ENCODE data around the gene BCDIN3D. TPM values are rescaled to one million over a fixed set of nuclear protein-coding genes. Genes with fewer than 3 reads are reported as not detected.
"Not testable (repeated sequence)": the region's sequence is repeated elsewhere in the genome, so short reads cannot be mapped to it uniquely, and the experiment has no call there.

Gene BCDIN3D
- total RNA-seq, 1 experiment from 2014 or later, result 5.8 TPM

- H3K36me3 ChIP-seq, result no peaks in the 10 kb centered on the region
- H3K4me3 ChIP-seq, result no peak overlapping the region
- H3K9me3 ChIP-seq, result no peaks in the 10 kb centered on the region
- no peak for DNase-seq
- peaks cover 8% of the 10 kb centered on the region for H3K27me3 ChIP-seq
Observed at GRCh38 chr12:49880756-49881414, 38.0 kb upstream of the BCDIN3D start.

GRCh38 chr12:49879065-49879464, 36.2 kb upstream of the BCDIN3D start:
- not testable (repeated sequence) for H3K36me3 ChIP-seq, H3K27me3 ChIP-seq, H3K4me3 ChIP-seq, DNase-seq, H3K9me3 ChIP-seq

- DNase-seq, result no peak
- H3K4me3 ChIP-seq, result no peak overlapping the region
- no peaks in the 10 kb centered on the region for H3K9me3 ChIP-seq
- H3K27me3 ChIP-seq, result no peaks in the 10 kb centered on the region
- H3K36me3 ChIP-seq, result no peaks in the 10 kb centered on the region
Observed at GRCh38 chr12:49878021-49878420, 35.1 kb upstream of the BCDIN3D start.

DNA sequence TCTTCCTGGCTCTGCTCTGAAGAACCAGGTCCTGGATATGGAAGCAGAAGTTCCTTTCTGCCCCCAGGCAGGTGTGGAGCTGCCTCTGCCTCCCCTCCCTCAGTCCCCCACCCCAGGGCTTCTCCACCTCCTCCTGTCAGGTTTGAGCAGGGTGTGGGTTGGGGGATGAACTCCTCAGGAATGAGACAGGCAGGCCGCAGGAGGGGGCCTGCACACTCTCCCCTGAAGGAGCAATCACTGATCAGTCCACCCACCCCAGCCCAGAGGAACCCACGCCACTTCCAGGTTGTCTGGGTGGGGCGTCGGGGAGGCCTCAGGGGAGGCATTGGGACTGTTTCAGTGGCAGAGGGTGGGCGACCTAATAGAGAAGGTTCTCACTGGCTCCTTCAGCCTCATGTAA, 34.2 kb upstream of the BCDIN3D start:
- no peak overlapping the region for H3K4me3 ChIP-seq
- no peaks in the 10 kb centered on the region for H3K9me3 ChIP-seq
- no peaks in the 10 kb centered on the region for H3K36me3 ChIP-seq
- DNase-seq, result no peak
- H3K27me3 ChIP-seq, result no peaks in the 10 kb centered on the region

DNA sequence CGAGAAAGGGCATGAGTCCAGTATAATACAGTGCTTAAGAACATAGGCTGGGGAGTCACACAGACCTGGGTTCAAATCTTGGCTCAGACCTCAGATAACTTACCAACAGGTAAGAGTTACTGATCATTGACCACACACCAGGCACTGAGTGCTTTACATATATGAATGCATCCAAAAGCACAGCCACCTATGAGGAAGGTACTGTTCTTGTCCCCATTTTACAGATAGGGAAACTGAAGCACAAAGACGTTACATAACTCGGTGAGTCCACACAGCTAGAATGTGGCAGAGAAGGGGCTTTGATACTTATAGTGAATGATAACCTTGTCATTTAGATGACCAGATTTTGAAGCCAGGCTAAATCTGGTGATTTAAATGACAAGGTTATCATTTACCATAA, 33.2 kb upstream of the BCDIN3D start:
- no peak overlapping the region for H3K4me3 ChIP-seq
- DNase-seq, result no peak
- no peaks in the 10 kb centered on the region for H3K27me3 ChIP-seq
- no peaks in the 10 kb centered on the region for H3K9me3 ChIP-seq
- no peaks in the 10 kb centered on the region for H3K36me3 ChIP-seq

DNA sequence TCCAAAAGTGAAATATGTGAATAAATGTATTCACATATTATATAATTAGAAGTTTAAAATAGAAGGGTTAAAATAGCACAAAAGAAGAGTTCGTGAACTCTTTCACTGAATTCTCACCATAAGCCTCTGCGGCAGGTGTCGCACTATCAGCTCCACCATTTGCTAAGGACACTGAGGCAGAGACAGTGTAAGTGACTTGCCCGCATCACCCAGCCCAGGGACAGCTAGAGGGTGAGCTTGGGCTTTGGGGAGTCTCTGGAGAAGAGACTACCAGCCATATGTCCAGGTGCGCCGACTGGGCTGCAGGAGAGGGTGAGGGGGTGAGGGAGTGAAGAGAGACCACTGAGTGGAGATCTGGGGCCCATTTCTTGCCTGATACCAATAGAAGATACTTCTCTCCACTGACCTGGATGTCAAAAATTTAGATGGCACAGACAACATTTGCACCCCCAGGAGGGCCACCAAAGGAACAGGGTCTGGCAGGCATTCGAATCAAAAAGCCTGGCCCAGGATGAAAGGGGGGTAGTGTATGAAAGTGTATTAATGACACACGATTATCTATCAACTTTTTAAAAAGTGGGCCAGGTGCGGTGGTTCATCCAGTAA, 32.3 kb upstream of the BCDIN3D start:
- Histone ChIP-seq H3K27me3 (no peaks in the 10 kb centered on the region), H3K36me3 (no peaks in the 10 kb centered on the region), H3K9me3 (no peaks in the 10 kb centered on the region), H3K4me3 (no peak overlapping the region)
- no peak for DNase-seq

DNA sequence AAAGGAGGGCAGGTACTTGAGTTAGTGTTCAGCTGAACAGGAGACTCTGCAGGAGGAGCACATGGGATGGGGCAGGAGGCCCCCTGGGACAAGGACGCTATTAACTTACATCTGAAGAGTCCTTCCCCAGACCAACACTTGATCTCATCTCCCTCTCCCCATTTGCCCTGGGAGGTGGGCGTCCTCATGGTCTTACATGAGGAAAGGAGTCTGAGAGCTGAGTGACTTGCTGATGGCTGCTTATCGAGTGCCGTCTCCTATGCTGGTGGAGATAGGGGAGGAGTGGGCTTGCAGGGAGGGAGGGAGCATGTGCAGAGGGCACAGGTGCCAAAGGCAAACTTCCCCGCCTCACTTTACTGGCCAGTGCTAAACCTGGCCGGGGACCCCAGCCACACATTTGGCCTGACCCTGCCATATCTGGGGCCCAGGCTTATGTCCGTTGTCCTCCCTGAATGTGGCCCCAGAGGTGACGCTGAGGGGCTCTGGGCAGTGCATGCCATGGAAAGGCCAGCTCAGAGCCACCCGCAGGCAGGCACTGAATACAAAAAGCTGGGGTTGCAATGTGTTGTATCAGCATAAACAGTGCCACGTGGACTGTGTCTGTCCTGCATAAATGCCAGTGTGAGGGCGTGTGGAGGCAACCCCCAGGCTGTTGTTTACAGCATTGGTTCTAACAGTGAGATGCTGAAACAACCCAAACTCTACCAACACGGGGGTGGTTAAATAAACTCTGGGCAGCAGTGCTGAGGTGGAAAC, 31.4 kb upstream of the BCDIN3D start:
- DNase-seq, result no peak
- no peaks in the 10 kb centered on the region for H3K36me3 ChIP-seq
- H3K9me3 ChIP-seq, result no peaks in the 10 kb centered on the region
- H3K27me3 ChIP-seq, result no peaks in the 10 kb centered on the region
- H3K4me3 ChIP-seq, result no peak overlapping the region

GRCh38 chr12:49873361-49873934, 30.5 kb upstream of the BCDIN3D start:
- H3K36me3 ChIP-seq, result no peaks in the 10 kb centered on the region
- no peaks in the 10 kb centered on the region for H3K27me3 ChIP-seq
- H3K4me3 ChIP-seq, result no peak overlapping the region
- peak; percentile 41 for DNase-seq
- H3K9me3 ChIP-seq, result no peaks in the 10 kb centered on the region

DNA sequence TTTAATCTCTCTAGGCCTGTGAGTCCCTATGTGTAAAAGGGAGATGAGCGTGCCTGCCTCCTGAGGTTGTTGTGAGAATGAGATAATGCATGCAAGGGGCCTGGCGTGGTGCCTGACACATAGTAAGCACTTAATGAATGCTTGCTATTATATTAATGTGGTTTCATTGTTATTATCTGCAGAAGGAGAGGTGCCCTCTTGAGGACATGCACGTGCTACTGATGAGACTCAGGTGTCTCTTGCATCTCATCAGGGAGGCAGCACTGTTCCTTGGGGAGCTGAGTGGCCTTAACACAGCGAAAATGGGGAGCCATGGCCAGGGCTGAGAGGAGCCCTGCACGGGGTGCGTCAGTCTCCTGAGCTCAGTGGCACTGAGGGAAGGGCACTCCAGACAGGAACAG, 29.9 kb upstream of the BCDIN3D start:
- no peaks in the 10 kb centered on the region for H3K9me3 ChIP-seq
- no peak overlapping the region for H3K4me3 ChIP-seq
- H3K36me3 ChIP-seq, result no peaks in the 10 kb centered on the region
- DNase-seq, result peak; percentile 25
- no peaks in the 10 kb centered on the region for H3K27me3 ChIP-seq

DNA sequence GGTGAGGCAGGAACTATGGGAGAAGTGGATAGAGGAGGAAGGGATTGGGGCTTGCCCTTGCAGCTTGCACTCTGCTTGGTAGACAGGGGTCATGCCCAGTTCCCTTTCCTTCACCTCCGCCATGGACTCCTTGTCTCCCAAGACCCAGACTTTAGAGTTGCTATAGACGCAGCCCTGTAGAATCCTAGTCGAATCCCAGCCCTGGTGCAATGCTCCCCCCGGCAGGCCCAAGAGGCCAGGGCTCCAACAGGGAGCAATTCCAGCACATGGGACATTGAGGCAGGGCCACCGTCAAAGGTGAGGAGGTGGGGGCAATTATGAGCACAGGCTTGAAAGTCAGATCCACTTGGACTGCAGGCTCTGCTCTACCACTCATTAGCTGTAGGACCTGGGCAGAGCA, 29.5 kb upstream of the BCDIN3D start:
- no peaks in the 10 kb centered on the region for H3K9me3 ChIP-seq
- H3K4me3 ChIP-seq, result no peak overlapping the region
- no peaks in the 10 kb centered on the region for H3K36me3 ChIP-seq
- no peak for DNase-seq
- no peaks in the 10 kb centered on the region for H3K27me3 ChIP-seq

- not testable (repeated sequence) for H3K27me3 ChIP-seq, H3K36me3 ChIP-seq, DNase-seq, H3K9me3 ChIP-seq, H3K4me3 ChIP-seq
Observed at GRCh38 chr12:49871811-49872251, 28.9 kb upstream of the BCDIN3D start.

DNA sequence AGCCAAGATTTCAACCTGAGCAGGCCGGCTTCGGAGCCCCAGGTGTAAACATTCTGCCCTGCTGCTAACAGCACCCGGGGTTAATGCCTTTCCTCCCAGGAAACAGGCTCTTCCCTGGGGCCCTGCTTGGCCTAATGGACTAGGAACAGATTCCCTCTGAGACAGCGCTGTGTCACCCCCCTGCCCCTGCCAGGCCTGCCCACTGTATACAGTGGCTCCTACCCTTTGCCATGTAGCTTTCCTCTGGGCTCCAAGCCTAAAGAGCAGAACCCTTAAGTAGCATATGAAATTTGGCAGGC, 28.3 kb upstream of the BCDIN3D start:
- Histone ChIP-seq H3K4me3 (no peak overlapping the region), H3K9me3 (no peaks in the 10 kb centered on the region), H3K36me3 (no peaks in the 10 kb centered on the region), H3K27me3 (no peaks in the 10 kb centered on the region)
- no peak for DNase-seq

GRCh38 chr12:49870501-49871262, 27.8 kb upstream of the BCDIN3D start:
- H3K4me3 ChIP-seq, result no peak overlapping the region
- no peaks in the 10 kb centered on the region for H3K27me3 ChIP-seq
- H3K36me3 ChIP-seq, result no peaks in the 10 kb centered on the region
- H3K9me3 ChIP-seq, result no peaks in the 10 kb centered on the region
- DNase-seq, result no peak

- no peaks in the 10 kb centered on the region for H3K27me3 ChIP-seq
- no peak for DNase-seq
- H3K9me3 ChIP-seq, result no peaks in the 10 kb centered on the region
- H3K4me3 ChIP-seq, result no peak overlapping the region
- H3K36me3 ChIP-seq, result no peaks in the 10 kb centered on the region
Observed at GRCh38 chr12:49869816-49870500, 27.1 kb upstream of the BCDIN3D start.

GRCh38 chr12:49868952-49869815, 26.3 kb upstream of the BCDIN3D start:
- no peaks in the 10 kb centered on the region for H3K27me3 ChIP-seq
- no peaks in the 10 kb centered on the region for H3K9me3 ChIP-seq
- peak; percentile 47 for DNase-seq
- no peak overlapping the region for H3K4me3 ChIP-seq
- no peaks in the 10 kb centered on the region for H3K36me3 ChIP-seq

DNA sequence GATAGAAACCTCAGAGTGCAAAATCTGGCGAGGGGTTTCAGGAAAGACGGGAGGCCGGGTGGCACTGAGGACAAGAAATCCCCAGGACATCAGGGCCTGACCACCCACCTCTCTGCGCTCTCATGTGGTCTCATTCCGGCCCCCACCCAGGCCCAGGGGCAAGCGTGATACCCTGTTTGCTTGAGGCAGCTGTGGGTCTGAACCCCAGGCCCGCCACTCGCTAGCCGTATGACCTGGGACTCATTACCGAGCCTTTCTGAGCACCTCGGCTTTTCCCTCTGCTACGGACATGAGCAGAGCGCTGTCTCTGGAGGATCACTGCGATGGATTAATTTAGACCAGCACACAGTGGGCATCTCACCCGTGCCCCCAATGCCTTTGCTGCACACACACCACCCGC, 25.5 kb upstream of the BCDIN3D start:
- Histone ChIP-seq H3K36me3 (no peaks in the 10 kb centered on the region), H3K27me3 (no peaks in the 10 kb centered on the region), H3K4me3 (no peak overlapping the region), H3K9me3 (no peaks in the 10 kb centered on the region)
- DNase-seq, result no peak

Measured in MG63 (cell line).